Spleen (tissue), 11 donors: Measurements from ENCODE around the gene PRSS27. TPM values are rescaled to one million over a fixed set of nuclear protein-coding genes. Genes with fewer than 3 reads are reported as not detected.

Experiments used
- DNase-seq: peaks from one replicate; pipeline ENCODE4 v3.0.0-alpha.2; 2020
- H3K27ac ChIP-seq, 8 donors: fragments of 200-600 bp; sonication (generic) in 7 of 8; 1 replicate in 4 of 8; 2 replicates in 4 of 8; pipeline versions ENCODE4 v1.5.0 to v1.8.0; 2016 to 2021; ENCODE audit warnings: inconsistent platforms in 4 of 8, mild to moderate bottlenecking in 4 of 8, moderate library complexity in 1 of 8
- H3K27me3 ChIP-seq, 7 donors: fragments of 200-600 bp; sonication (generic) in 6 of 7; replicated peaks in 1 of 7; 1 replicate in 4 of 7; 2 replicates in 3 of 7; pipeline versions ENCODE4 v1.5.0 to v1.8.0; 2016 to 2021; ENCODE audit warnings: inconsistent platforms in 3 of 7, mild to moderate bottlenecking in 1 of 7
- H3K36me3 ChIP-seq, 6 donors: fragments of 200-600 bp; sonication (generic) in 5 of 6; 1 replicate in 4 of 6; 2 replicates in 2 of 6; pipeline versions ENCODE4 v1.5.0 to v1.8.0; 2016 to 2021; ENCODE audit warnings: inconsistent platforms in 2 of 6
- H3K4me1 ChIP-seq, 6 donors: fragments of 200-600 bp; sonication (generic) in 5 of 6; 1 replicate in 3 of 6; 2 replicates in 3 of 6; pipeline versions ENCODE4 v1.5.0 to v1.8.0; 2016 to 2021; ENCODE audit warnings: inconsistent platforms in 3 of 6
- H3K4me3 ChIP-seq, 8 donors: fragments of 200-600 bp; sonication (generic) in 7 of 8; 1 replicate in 4 of 8; 2 replicates in 4 of 8; pipeline versions ENCODE4 v1.5.0 to v1.8.0; 2016 to 2021; ENCODE audit warnings: inconsistent platforms in 4 of 8, mild to moderate bottlenecking in 4 of 8, moderate library complexity in 2 of 8
- H3K9me3 ChIP-seq, 8 donors: fragments of 200-600 bp; sonication (generic) in 7 of 8; 1 replicate in 4 of 8; 2 replicates in 4 of 8; pipeline versions ENCODE4 v1.5.0 to v1.8.0; 2016 to 2021; ENCODE audit warnings: inconsistent platforms in 4 of 8
- CTCF ChIP-seq, 11 experiments: fragments of 200-600 bp in 7 of 11; fragments of 450-650 bp in 4 of 11; sonication (generic) in 4 of 11; IDR thresholded peaks in 8 of 11; conservative IDR thresholded peaks in 3 of 11; 1 replicate in 7 of 11; 2 replicates in 4 of 11; pipeline versions ENCODE4 v1.4.0 to v1.8.0; 2016 to 2021; ENCODE audit warnings: antibody characterized with exemption in 11 of 11, inconsistent platforms in 4 of 11, mild to moderate bottlenecking in 1 of 11
- POLR2A ChIP-seq, 3 donors: fragments of 450-650 bp; IDR thresholded peaks; one replicate each; pipeline ENCODE4 v1.5.1; 2017; ENCODE audit warnings: antibody characterized with exemption in 3 of 3, mild to moderate bottlenecking in 1 of 3
- POLR2AphosphoS5 ChIP-seq, 3 donors: sonication (generic); formaldehyde crosslinking; IDR thresholded peaks; one replicate each; pipeline ENCODE4 v1.5.1; 2017; ENCODE audit warnings: antibody characterized with exemption in 3 of 3
- WGBS, 5 donors: extraction: QIAGEN DNeasy Blood & Tissue Kit in 3 of 5; methylation state at CpG; one replicate each; pipeline versions ENCODE4 v1.1.5 to v1.1.7; 2013 to 2018; 5-methylcytosine and 5-hydroxymethylcytosine counted together
- intact Hi-C: fragments of 100-400 bp; cut with DNase I; formaldehyde crosslinking; loops from one replicate; pipeline ENCODE4 v1.15.0; 2023; ENCODE audit warnings: low total_unique reads
- polyA plus RNA-seq, 3 donors: library from polyadenylated mRNA; stranded (reverse); fragments of 200-250 nt; gene quantifications; one replicate each; pipeline ENCODE4 v1.2.1, GENCODE V29; 2013
- total RNA-seq, 7 donors: library from RNA; depleted of rRNA in 3 of 7; stranded (reverse); fragments of >200 nt in 3 of 7; fragmentation: NEBNext Ultra II Directional in 4 of 7; extraction: Animal tissue kit (Norgen Biotek cat#: 25700) in 4 of 7; gene quantifications; one replicate each; pipeline versions ENCODE4 v1.1.0 to v1.2.1, GENCODE V29; 2016 to 2021
- donor health status: healthy with polysubstance abuse.
- donor health status: DM: no; HTN: no; CAD: no; lungs with moderate emphysema.
- donor health status: DM: no; HTN: no; CAD: no.
- donor health status: Bipolar disorder and iron deficiency.
- donor health status: healthy.
- donor health status: DM: no; HTN: no; CAD: no.
- donor health status: DM: yes; HTN: yes; CAD: no.

PRSS27 gene
- total and polyA plus RNA-seq, 10 donors, result 0.84 to 2.1 (median 1.2) TPM

- H3K4me3 ChIP-seq, result peak overlapping the region in 3 of 8 donors; percentile 16 to 54 (median 23)
- WGBS, 5 donors, result 2 to 8% (median 4%) methylated on average over 2 to 33 of the region's 33 CpGs
- TF ChIP-seq POLR2A (IDR thresholded peaks at IDR 0.05), result no peak
- peak in 2 of 3 donors; percentile 29 to 74 for TF ChIP-seq POLR2AphosphoS5 (IDR thresholded peaks at IDR 0.05)
- no peak for TF ChIP-seq CTCF (IDR thresholded peaks at IDR 0.05 in 8 of 11, conservative IDR thresholded peaks at IDR 0.05 in 3 of 11)
These were observed 4.5 kb downstream of the PRSS27 start for GRCh38 chr16:2715519-2715918.

GRCh38 chr16:2715064-2715463, 5.0 kb downstream of the PRSS27 start:
- H3K9me3 ChIP-seq, result no peaks in the 10 kb centered on the region
- DNase-seq, result no peak
- peaks cover 0 to 4% (median 0%) of the 10 kb centered on the region in 6 donors for H3K36me3 ChIP-seq
- WGBS, 5 donors, result 27 to 38% (median 35%) methylated on average over 9 of the region's 9 CpGs
- intact Hi-C loops, result no loop called here
- peaks cover 0 to 23% (median 0%) of the 10 kb centered on the region in 7 donors for H3K27me3 ChIP-seq
- peak overlapping the region in 3 of 8 donors; percentile 16 to 54 (median 23) for H3K4me3 ChIP-seq
- TF ChIP-seq CTCF (IDR thresholded peaks at IDR 0.05 in 8 of 11, conservative IDR thresholded peaks at IDR 0.05 in 3 of 11) (no peak), POLR2AphosphoS5 (IDR thresholded peaks at IDR 0.05) (no peak), POLR2A (IDR thresholded peaks at IDR 0.05) (no peak)
- peaks cover 2 to 30% (median 11%) of the 10 kb centered on the region in 6 donors for H3K4me1 ChIP-seq
- H3K27ac ChIP-seq, result no peak overlapping the region

More at GRCh38 chr16:2715519-2715918, 4.5 kb downstream of the PRSS27 start:
- peak; percentile 93 for DNase-seq
- no peaks in the 10 kb centered on the region for H3K9me3 ChIP-seq
- peaks cover 0 to 23% (median 0%) of the 10 kb centered on the region in 7 donors for H3K27me3 ChIP-seq
- H3K36me3 ChIP-seq, result no peaks in the 10 kb centered on the region
- peaks cover 7 to 35% (median 14%) of the 10 kb centered on the region in 6 donors for H3K4me1 ChIP-seq
- H3K27ac ChIP-seq, result no peak overlapping the region
- intact Hi-C loops, result no loop called here

GRCh38 chr16:2713985-2714774, 5.8 kb downstream of the PRSS27 start:
- intact Hi-C loops, result no loop called here
- TF ChIP-seq POLR2AphosphoS5 (IDR thresholded peaks at IDR 0.05) (peak in 1 of 3 donors; percentile 44), POLR2A (IDR thresholded peaks at IDR 0.05) (no peak)
- no peak overlapping the region for H3K4me3 ChIP-seq
- DNase-seq, result peak; percentile 73
- no peaks in the 10 kb centered on the region for H3K9me3 ChIP-seq
- peaks cover 0 to 21% (median 9%) of the 10 kb centered on the region in 6 donors for H3K4me1 ChIP-seq
- no peak overlapping the region for H3K27ac ChIP-seq
- peaks cover 0 to 23% (median 0%) of the 10 kb centered on the region in 7 donors for H3K27me3 ChIP-seq
- 82 to 87% (median 84%) methylated on average over 27 to 28 of the region's 28 CpGs for WGBS, 5 donors
- peaks cover 0 to 13% (median 5%) of the 10 kb centered on the region in 6 donors for H3K36me3 ChIP-seq

- 42 to 58% (median 56%) methylated on average over 13 to 14 of the region's 14 CpGs for whole genome bisulfite sequencing, 5 donors
- H3K9me3 ChIP-seq, result no peaks in the 10 kb centered on the region
- peaks cover 0 to 23% (median 0%) of the 10 kb centered on the region in 7 donors for H3K27me3 ChIP-seq
- H3K4me1 ChIP-seq, result peaks cover 0 to 20% (median 9%) of the 10 kb centered on the region in 6 donors
- H3K27ac ChIP-seq, result no peak overlapping the region
- peak; percentile 47 for DNase-seq
- TF ChIP-seq POLR2AphosphoS5 (IDR thresholded peaks at IDR 0.05) (no peak), CTCF (IDR thresholded peaks at IDR 0.05 in 8 of 11, conservative IDR thresholded peaks at IDR 0.05 in 3 of 11) (no peak), POLR2A (IDR thresholded peaks at IDR 0.05) (no peak)
- intact Hi-C loops, result no loop called here
- H3K36me3 ChIP-seq, result peaks cover 0 to 19% (median 11%) of the 10 kb centered on the region in 6 donors
- H3K4me3 ChIP-seq, result no peak overlapping the region
These were observed 6.5 kb downstream of the PRSS27 start for GRCh38 chr16:2713523-2713922.
